HUDEP-2 (cell line): Measurements from ENCODE around the gene IKBKE.

Experiments
- DNase-seq, 76 experiments: peaks; one replicate each; lab custom pipeline; 2025; ENCODE audit not compliant: unreplicated experiment in 76 of 76; lab: John Stamatoyannopoulos, UW

Gene IKBKE

GRCh38 chr1:206451134-206451686 is 19.1 kb upstream of the IKBKE start:
- DNase-seq: no peak

- DNase-seq: no peak
Measured at GRCh38 chr1:206453111-206453510, 17.2 kb upstream of the IKBKE start.

GRCh38 chr1:206455289-206455665 is 15.0 kb upstream of the IKBKE start:
- no peak for DNase-seq

- DNase-seq: peak in 3 of 76 experiments; percentile 2 to 4 (median 4)
Measured at GRCh38 chr1:206455666-206456344, 14.5 kb upstream of the IKBKE start.

- DNase-seq: no peak
Measured at GRCh38 chr1:206456577-206457370, 13.5 kb upstream of the IKBKE start.

GRCh38 chr1:206457408-206458120 is 12.7 kb upstream of the IKBKE start:
- no peak for DNase-seq

GRCh38 chr1:206459703-206460102 is 10.6 kb upstream of the IKBKE start:
- DNase-seq: no peak

GRCh38 chr1:206460836-206461426 is 9.3 kb upstream of the IKBKE start:
- DNase-seq: no peak

- peak in 56 of 76 experiments; percentile 4 to 66 (median 34) for DNase-seq
Measured at GRCh38 chr1:206461602-206462455, 8.4 kb upstream of the IKBKE start.

GRCh38 chr1:206463137-206463536 is 7.1 kb upstream of the IKBKE start:
- no peak for DNase-seq

GRCh38 chr1:206463911-206464310 is 6.4 kb upstream of the IKBKE start:
- DNase-seq: no peak

GRCh38 chr1:206464456-206464964 is 5.8 kb upstream of the IKBKE start:
- DNase-seq: peak in 4 of 76 experiments; percentile 4 to 30 (median 24)

- DNase-seq: no peak
Measured at GRCh38 chr1:206465951-206466350, 4.3 kb upstream of the IKBKE start.

GRCh38 chr1:206466840-206467649 is 3.2 kb upstream of the IKBKE start:
- no peak for DNase-seq

GRCh38 chr1:206467915-206468314 is 2.4 kb upstream of the IKBKE start:
- no peak for DNase-seq

GRCh38 chr1:206468571-206468970 is 1.7 kb upstream of the IKBKE start:
- no peak for DNase-seq

GRCh38 chr1:206469411-206469932 is 804 bp upstream of the IKBKE start:
- DNase-seq: no peak

GRCh38 chr1:206470692-206471414 is 577 bp downstream of the IKBKE start:
- peak in 1 of 76 experiments; percentile 7 for DNase-seq
